ENCODE data around the gene TRIM67.
"Not testable (repeated sequence)": the region's sequence is repeated elsewhere in the genome, so short reads cannot be mapped to it uniquely, and the experiment has no call there.

Gene TRIM67

GRCh38 chr1:231161667-231162296 is at the start of gene TRIM67:
Gene TRIM67 (plus strand): TSS chr1:231162058. CDS start chr1:231162970, 912 bp downstream.
- DNase-seq (ENCODE audit: low spot score), result no peak

- no peak for DNase-seq (ENCODE audit: low spot score)
These were observed 45.1 kb upstream of the TRIM67 start for GRCh38 chr1:231116738-231117137.

- no peak for DNase-seq (ENCODE audit: low spot score)
These were observed 43.0 kb upstream of the TRIM67 start for GRCh38 chr1:231118704-231119453.

- DNase-seq (ENCODE audit: low spot score), result no peak
These were observed 40.3 kb upstream of the TRIM67 start for GRCh38 chr1:231121533-231121932.

- DNase-seq (ENCODE audit: low spot score), result no peak
These were observed 39.7 kb upstream of the TRIM67 start for GRCh38 chr1:231122143-231122542.

GRCh38 chr1:231124746-231125145 is 37.1 kb upstream of the TRIM67 start:
- no peak for DNase-seq (ENCODE audit: low spot score)

GRCh38 chr1:231125972-231126580 is 35.8 kb upstream of the TRIM67 start:
- DNase-seq (ENCODE audit: low spot score), result no peak

- not testable (repeated sequence) for DNase-seq (ENCODE audit: low spot score)
These were observed 34.8 kb upstream of the TRIM67 start for GRCh38 chr1:231127106-231127505.

GRCh38 chr1:231128471-231128870 is 33.4 kb upstream of the TRIM67 start:
- not testable (repeated sequence) for DNase-seq (ENCODE audit: low spot score)

GRCh38 chr1:231130544-231130943 is 31.3 kb upstream of the TRIM67 start:
- DNase-seq (ENCODE audit: low spot score), result no peak

GRCh38 chr1:231132591-231132990 is 29.3 kb upstream of the TRIM67 start:
- not testable (repeated sequence) for DNase-seq (ENCODE audit: low spot score)

GRCh38 chr1:231134624-231135023 is 27.2 kb upstream of the TRIM67 start:
- no peak for DNase-seq (ENCODE audit: low spot score)

GRCh38 chr1:231138236-231138635 is 23.6 kb upstream of the TRIM67 start:
- DNase-seq (ENCODE audit: low spot score), result no peak

GRCh38 chr1:231139125-231139649 is 22.7 kb upstream of the TRIM67 start:
- no peak for DNase-seq (ENCODE audit: low spot score)

- no peak for DNase-seq (ENCODE audit: low spot score)
These were observed 21.9 kb upstream of the TRIM67 start for GRCh38 chr1:231139659-231140654.

GRCh38 chr1:231144416-231145193 is 17.3 kb upstream of the TRIM67 start:
- no peak for DNase-seq (ENCODE audit: low spot score)

GRCh38 chr1:231147896-231148295 is 14.0 kb upstream of the TRIM67 start:
- no peak for DNase-seq (ENCODE audit: low spot score)

GRCh38 chr1:231151811-231152210 is 10.0 kb upstream of the TRIM67 start:
- no peak for DNase-seq (ENCODE audit: low spot score)

GRCh38 chr1:231153726-231154125 is 8.1 kb upstream of the TRIM67 start:
- no peak for DNase-seq (ENCODE audit: low spot score)

GRCh38 chr1:231155808-231156207 is 6.0 kb upstream of the TRIM67 start:
- no peak for DNase-seq (ENCODE audit: low spot score)

- DNase-seq (ENCODE audit: low spot score), result no peak
These were observed 4.5 kb upstream of the TRIM67 start for GRCh38 chr1:231157311-231157710.
